HL-60 (cell line): ENCODE results near the gene CDKN2AIPNL.

Source experiments
- DNase-seq, 2 experiments: peaks; one replicate each; pipeline ENCODE4 v3.0.0-alpha.2; 2010 to 2020; ENCODE audit warnings: low read depth in 1 of 2, low spot score in 1 of 2
- H3K27ac ChIP-seq: fragments of 250-450 bp; sonication (Bioruptor Pico); replicated peaks from 2 replicates; pipeline ENCODE4 v1.5.1; 2020; ENCODE audit warnings: mild to moderate bottlenecking, moderate library complexity
- H3K27me3 ChIP-seq: fragments of 250-450 bp; sonication (Bioruptor Pico); 2 replicates; pipeline ENCODE4 v1.5.1; 2021; ENCODE audit warnings: mild to moderate bottlenecking, moderate library complexity; ENCODE audit not compliant: insufficient read depth, poor library complexity, severe bottlenecking
- H3K4me3 ChIP-seq: replicated peaks from 2 replicates; pipeline ENCODE4 v1.5.1; 2011; ENCODE audit warnings: mild to moderate bottlenecking, control low read depth, low read length; ENCODE audit not compliant: insufficient read depth
- GABPA ChIP-seq: IDR thresholded peaks from 2 replicates; pipeline ENCODE4 v1.6.1; 2012; ENCODE audit warnings: low read depth
- POLR2AphosphoS5 ChIP-seq: IDR thresholded peaks from 2 replicates; pipeline ENCODE4 v1.6.1; 2012; ENCODE audit warnings: low read depth
- SPI1 ChIP-seq: IDR thresholded peaks from 2 replicates; pipeline ENCODE4 v1.6.1; 2012; ENCODE audit warnings: low read depth, mild to moderate bottlenecking, borderline replicate concordance
- TF ChIP-seq, protein P1 (sequence below): IDR thresholded peaks from one replicate; pipeline ENCODE4 v1.5.1; 2011; ENCODE audit warnings: low read length, control low read depth, inconsistent platforms; ENCODE audit not compliant: insufficient read depth
- TF ChIP-seq, protein P2 (sequence below): IDR thresholded peaks from 2 replicates; pipeline ENCODE4 v1.6.1; 2012; ENCODE audit warnings: low read depth; ENCODE audit not compliant: insufficient replicate concordance

CDKN2AIPNL gene

DNA sequence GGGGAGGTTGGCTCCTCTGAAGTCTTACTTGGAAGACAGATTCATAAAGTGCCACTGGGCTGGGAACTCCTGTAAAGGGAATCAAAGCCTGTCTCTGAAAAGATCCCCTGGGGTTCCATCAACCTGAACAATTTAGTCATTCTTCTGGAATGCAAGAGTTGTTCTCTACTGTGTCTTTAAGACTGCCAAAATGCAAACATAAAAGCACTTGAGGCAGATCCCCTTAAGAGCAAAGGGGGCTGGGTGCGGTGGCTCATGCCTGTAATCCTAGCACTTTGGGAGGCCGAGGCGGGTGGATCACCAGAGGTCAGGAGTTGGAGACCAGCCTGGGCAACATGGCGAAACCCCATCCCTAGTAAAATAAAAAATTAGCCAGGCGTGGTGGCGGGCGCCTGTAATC, 16.7 kb downstream of the CDKN2AIPNL start:
- no peak for DNase-seq
- Histone ChIP-seq H3K27ac (no peak overlapping the region), H3K27me3 (no peaks in the 10 kb centered on the region), H3K4me3 (no peak overlapping the region)
- TF ChIP-seq, protein P1, sequence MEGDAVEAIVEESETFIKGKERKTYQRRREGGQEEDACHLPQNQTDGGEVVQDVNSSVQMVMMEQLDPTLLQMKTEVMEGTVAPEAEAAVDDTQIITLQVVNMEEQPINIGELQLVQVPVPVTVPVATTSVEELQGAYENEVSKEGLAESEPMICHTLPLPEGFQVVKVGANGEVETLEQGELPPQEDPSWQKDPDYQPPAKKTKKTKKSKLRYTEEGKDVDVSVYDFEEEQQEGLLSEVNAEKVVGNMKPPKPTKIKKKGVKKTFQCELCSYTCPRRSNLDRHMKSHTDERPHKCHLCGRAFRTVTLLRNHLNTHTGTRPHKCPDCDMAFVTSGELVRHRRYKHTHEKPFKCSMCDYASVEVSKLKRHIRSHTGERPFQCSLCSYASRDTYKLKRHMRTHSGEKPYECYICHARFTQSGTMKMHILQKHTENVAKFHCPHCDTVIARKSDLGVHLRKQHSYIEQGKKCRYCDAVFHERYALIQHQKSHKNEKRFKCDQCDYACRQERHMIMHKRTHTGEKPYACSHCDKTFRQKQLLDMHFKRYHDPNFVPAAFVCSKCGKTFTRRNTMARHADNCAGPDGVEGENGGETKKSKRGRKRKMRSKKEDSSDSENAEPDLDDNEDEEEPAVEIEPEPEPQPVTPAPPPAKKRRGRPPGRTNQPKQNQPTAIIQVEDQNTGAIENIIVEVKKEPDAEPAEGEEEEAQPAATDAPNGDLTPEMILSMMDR: no peak
- TF ChIP-seq, protein P2, sequence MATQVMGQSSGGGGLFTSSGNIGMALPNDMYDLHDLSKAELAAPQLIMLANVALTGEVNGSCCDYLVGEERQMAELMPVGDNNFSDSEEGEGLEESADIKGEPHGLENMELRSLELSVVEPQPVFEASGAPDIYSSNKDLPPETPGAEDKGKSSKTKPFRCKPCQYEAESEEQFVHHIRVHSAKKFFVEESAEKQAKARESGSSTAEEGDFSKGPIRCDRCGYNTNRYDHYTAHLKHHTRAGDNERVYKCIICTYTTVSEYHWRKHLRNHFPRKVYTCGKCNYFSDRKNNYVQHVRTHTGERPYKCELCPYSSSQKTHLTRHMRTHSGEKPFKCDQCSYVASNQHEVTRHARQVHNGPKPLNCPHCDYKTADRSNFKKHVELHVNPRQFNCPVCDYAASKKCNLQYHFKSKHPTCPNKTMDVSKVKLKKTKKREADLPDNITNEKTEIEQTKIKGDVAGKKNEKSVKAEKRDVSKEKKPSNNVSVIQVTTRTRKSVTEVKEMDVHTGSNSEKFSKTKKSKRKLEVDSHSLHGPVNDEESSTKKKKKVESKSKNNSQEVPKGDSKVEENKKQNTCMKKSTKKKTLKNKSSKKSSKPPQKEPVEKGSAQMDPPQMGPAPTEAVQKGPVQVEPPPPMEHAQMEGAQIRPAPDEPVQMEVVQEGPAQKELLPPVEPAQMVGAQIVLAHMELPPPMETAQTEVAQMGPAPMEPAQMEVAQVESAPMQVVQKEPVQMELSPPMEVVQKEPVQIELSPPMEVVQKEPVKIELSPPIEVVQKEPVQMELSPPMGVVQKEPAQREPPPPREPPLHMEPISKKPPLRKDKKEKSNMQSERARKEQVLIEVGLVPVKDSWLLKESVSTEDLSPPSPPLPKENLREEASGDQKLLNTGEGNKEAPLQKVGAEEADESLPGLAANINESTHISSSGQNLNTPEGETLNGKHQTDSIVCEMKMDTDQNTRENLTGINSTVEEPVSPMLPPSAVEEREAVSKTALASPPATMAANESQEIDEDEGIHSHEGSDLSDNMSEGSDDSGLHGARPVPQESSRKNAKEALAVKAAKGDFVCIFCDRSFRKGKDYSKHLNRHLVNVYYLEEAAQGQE: no peak
- TF ChIP-seq SPI1 (no peak), POLR2AphosphoS5 (no peak), GABPA (no peak)

DNA sequence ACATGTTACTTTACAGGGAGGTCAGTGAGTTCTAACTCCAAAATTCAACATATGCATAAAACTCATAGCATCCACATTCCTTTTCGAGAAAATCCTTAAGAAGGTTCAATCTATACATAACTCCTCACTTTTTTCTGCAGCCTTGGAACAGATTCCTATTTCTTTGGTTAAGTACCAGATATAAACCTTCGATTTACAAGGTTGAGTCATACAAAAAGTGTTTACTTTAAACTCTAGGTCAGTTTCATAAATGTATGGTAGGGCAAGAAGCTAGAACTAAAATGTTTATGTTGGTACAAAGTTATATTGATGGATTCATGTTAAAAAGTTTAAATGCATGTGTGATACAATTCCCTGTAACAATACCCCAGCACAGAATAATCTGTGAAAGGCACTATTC, 19.4 kb downstream of the CDKN2AIPNL start:
- TF ChIP-seq, protein P1: no peak
- no peak for TF ChIP-seq GABPA
- TF ChIP-seq SPI1: no peak
- TF ChIP-seq, protein P2: no peak
- no peak for TF ChIP-seq POLR2AphosphoS5
- Histone ChIP-seq H3K4me3 (no peak overlapping the region), H3K27me3 (no peaks in the 10 kb centered on the region), H3K27ac (no peak overlapping the region)
- no peak for DNase-seq

DNA sequence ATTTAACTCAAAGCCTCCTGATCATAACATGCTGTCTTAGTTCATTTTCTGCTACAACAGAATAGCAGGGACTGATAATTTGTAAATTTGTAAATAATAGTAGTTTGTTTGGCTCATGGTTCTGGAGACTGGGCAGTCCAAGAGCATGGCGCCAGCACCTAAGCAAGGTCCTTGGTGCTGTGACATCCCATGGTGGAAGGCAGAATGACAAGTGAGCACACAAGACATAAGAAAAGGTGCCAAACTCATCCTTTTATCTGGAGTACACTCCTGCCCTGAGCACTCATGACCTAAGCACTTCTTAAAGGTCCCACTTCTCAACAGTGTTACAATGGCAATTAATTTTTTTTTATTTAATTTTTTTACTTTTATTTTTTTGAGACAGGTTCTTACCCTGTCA, 24.2 kb downstream of the CDKN2AIPNL start:
- DNase-seq: no peak
- TF ChIP-seq, protein P1: no peak
- TF ChIP-seq, protein P2: no peak
- TF ChIP-seq SPI1: no peak
- no peak for TF ChIP-seq POLR2AphosphoS5
- Histone ChIP-seq H3K27me3 (no peaks in the 10 kb centered on the region), H3K4me3 (no peak overlapping the region), H3K27ac (no peak overlapping the region)
